PC-9 (cell line): Measurements from ENCODE around the gene ALKBH6.

ENCODE experiments used
- CTCF ChIP-seq: fragments of 200-600 bp; sonication (generic); conservative IDR thresholded peaks from 2 replicates; pipeline ENCODE4 v1.6.1; 2017; ENCODE audit warnings: mixed run types, antibody characterized with exemption, mild to moderate bottlenecking, moderate library complexity
- EZH2 ChIP-seq: fragments of 200-600 bp; sonication (generic); IDR thresholded peaks from 2 replicates; pipeline ENCODE4 v1.8.0; 2017; ENCODE audit warnings: antibody characterized with exemption, low read depth

- TF ChIP-seq CTCF (no peak; the same call in 1 of the 2 replicates), EZH2 (no peak)
Observed at GRCh38 chr19:35977446-35978222, 36.4 kb downstream of the ALKBH6 start.
